Adrenal gland (tissue), 5 donors: ENCODE measurements around the gene LGALS9B.
"Not testable (repeated sequence)": the region's sequence is repeated elsewhere in the genome, so short reads cannot be mapped to it uniquely, and the experiment has no call there.

ENCODE experiments used
- POLR2A ChIP-seq, 2 donors: fragments of 450-650 bp; IDR thresholded peaks; one replicate each; pipeline ENCODE4 v1.6.1; 2017; ENCODE audit warnings: antibody characterized with exemption in 2 of 2, mild to moderate bottlenecking in 2 of 2, moderate library complexity in 1 of 2
- TF ChIP-seq, protein P1 (sequence below), 6 experiments: fragments of 450-650 bp in 4 of 6; fragments of 200-600 bp in 2 of 6; sonication (generic) in 1 of 6; IDR thresholded peaks; 1 replicate in 5 of 6; 2 replicates in 1 of 6; pipeline versions ENCODE4 v1.5.1 to v1.8.0; 2016 to 2021; ENCODE audit warnings: antibody characterized with exemption in 6 of 6, mild to moderate bottlenecking in 2 of 6, moderate library complexity in 1 of 6
- donor health status: DM: no; HTN: no; CAD: no.

DNA sequence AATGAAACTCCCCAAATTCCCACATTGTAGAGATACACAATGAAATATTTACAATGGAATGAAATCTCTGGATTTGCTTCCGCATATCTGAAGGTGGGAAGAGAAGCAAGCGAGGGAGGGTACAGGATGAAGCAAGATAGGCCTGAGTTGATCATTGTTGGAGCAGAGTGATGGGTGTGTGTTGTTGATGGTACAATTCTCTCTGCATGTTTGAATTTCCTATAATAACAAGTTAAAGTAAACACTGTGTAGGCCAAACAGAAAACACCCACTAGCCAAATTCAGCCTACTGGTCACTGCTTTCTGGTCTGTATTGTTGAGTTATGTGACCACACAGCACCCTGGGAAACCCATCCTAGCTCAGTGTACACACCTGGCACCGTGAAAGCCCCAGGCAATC lies 5.2 kb downstream of the LGALS9B start:
- TF ChIP-seq, protein P1, sequence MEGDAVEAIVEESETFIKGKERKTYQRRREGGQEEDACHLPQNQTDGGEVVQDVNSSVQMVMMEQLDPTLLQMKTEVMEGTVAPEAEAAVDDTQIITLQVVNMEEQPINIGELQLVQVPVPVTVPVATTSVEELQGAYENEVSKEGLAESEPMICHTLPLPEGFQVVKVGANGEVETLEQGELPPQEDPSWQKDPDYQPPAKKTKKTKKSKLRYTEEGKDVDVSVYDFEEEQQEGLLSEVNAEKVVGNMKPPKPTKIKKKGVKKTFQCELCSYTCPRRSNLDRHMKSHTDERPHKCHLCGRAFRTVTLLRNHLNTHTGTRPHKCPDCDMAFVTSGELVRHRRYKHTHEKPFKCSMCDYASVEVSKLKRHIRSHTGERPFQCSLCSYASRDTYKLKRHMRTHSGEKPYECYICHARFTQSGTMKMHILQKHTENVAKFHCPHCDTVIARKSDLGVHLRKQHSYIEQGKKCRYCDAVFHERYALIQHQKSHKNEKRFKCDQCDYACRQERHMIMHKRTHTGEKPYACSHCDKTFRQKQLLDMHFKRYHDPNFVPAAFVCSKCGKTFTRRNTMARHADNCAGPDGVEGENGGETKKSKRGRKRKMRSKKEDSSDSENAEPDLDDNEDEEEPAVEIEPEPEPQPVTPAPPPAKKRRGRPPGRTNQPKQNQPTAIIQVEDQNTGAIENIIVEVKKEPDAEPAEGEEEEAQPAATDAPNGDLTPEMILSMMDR (IDR thresholded peaks at IDR 0.05), result not testable (repeated sequence)
- TF ChIP-seq POLR2A (IDR thresholded peaks at IDR 0.05), result not testable (repeated sequence)
